HepG2 (cell line): Measurements from ENCODE around the gene RAB3D. TPM values are rescaled to one million over a fixed set of nuclear protein-coding genes. Genes with fewer than 3 reads are reported as not detected.

Experiments
- ATAC-seq: fragments of 200-7000 bp; cut with Tn5 transposase; 3 replicates; pipeline ENCODE4 v1.9.1; 2020; ENCODE audit warnings: mild to moderate bottlenecking, moderate library complexity
- BruUV-seq: library from RNA; stranded (reverse); fragments of 400-500 nt; replicated peaks from 2 replicates; lab custom pipeline; 2021; lab: Mats Ljungman, UMichigan
- CTCF ChIA-PET: fragments of 300-600 bp; formaldehyde crosslinking; extraction: SDS; loops from one replicate; lab custom pipeline; 2021; ENCODE audit warnings: low total read pairs, inconsistent platforms, low intra/inter-chr PET ratio; lab: Yijun Ruan, JAX
- POLR2A ChIA-PET: fragments of 350-600 bp; sonication (Branson Sonifier 250); formaldehyde crosslinking; loops from one replicate; lab custom pipeline; 2020; ENCODE audit warnings: antibody characterized with exemption, inconsistent platforms; lab: Yijun Ruan, JAX
- DNase-seq: peaks from one replicate; pipeline ENCODE4 v3.0.0-alpha.2; 2015; ENCODE audit warnings: low spot score
- FAIRE-seq: peaks from 3 replicates; lab custom pipeline; 2011; peaks lifted over from hg19 to GRCh38; lab: Jason Lieb, UNC
- H2AFZ ChIP-seq: one replicate; pipeline ENCODE4 v1.6.1; 2011; ENCODE audit warnings: low read length, inconsistent platforms
- H3K27ac ChIP-seq: fragments of 300-600 bp; 3 replicates; pipeline ENCODE4 v1.8.0; 2011; ENCODE audit warnings: mixed run types, mild to moderate bottlenecking, mixed read lengths, low read length, inconsistent platforms; ENCODE audit not compliant: insufficient read depth; ENCODE audit errors: extremely low read length
- H3K27me3 ChIP-seq, 2 experiments: fragments of 200-600 bp in 1 of 2; 2 replicates in 1 of 2; 3 replicates in 1 of 2; pipeline versions ENCODE4 v1.6.0 to v1.8.0; 2011; ENCODE audit warnings: low read length in 2 of 2, mild to moderate bottlenecking in 2 of 2, moderate library complexity in 2 of 2, inconsistent platforms in 1 of 2; ENCODE audit not compliant: insufficient read depth in 2 of 2, control insufficient read depth in 1 of 2
- H3K36me3 ChIP-seq, 2 experiments: fragments of 200-600 bp in 1 of 2; replicated peaks in 1 of 2; 2 replicates in 1 of 2; 3 replicates in 1 of 2; pipeline versions ENCODE4 v1.5.1 to v1.8.0; 2011; ENCODE audit warnings: low read length in 2 of 2, inconsistent platforms in 1 of 2; ENCODE audit not compliant: insufficient read depth in 2 of 2, control insufficient read depth in 1 of 2
- H3K4me1 ChIP-seq: 2 replicates; pipeline ENCODE4 v1.5.1; 2012; ENCODE audit warnings: low read length, inconsistent platforms; ENCODE audit not compliant: insufficient read depth
- H3K4me2 ChIP-seq: 2 replicates; pipeline ENCODE4 v1.6.0; 2011; ENCODE audit warnings: low read depth, low read length, inconsistent platforms
- H3K4me3 ChIP-seq, 3 experiments: fragments of 200-600 bp in 1 of 3; sonication (generic), shearing (Covaris generic) in 1 of 3; replicated peaks in 1 of 3; 2 replicates each; pipeline ENCODE4 v1.5.1; 2011 to 2016; ENCODE audit warnings: low read length in 3 of 3, inconsistent platforms in 2 of 3, low read depth in 2 of 3, mild to moderate bottlenecking in 2 of 3, control low read depth in 1 of 3, mixed read lengths in 1 of 3; ENCODE audit not compliant: insufficient read depth in 1 of 3
- H3K79me2 ChIP-seq: one replicate; pipeline ENCODE4 v1.6.1; 2011; ENCODE audit warnings: low read length, inconsistent platforms; ENCODE audit not compliant: insufficient read depth
- H3K9ac ChIP-seq: 2 replicates; pipeline ENCODE4 v1.6.0; 2011; ENCODE audit warnings: mild to moderate bottlenecking, low read depth, low read length, inconsistent platforms; ENCODE audit not compliant: insufficient read depth
- H3K9me3 ChIP-seq: 2 replicates; pipeline ENCODE4 v1.5.1; 2012; ENCODE audit warnings: mild to moderate bottlenecking, low read length
- H4K20me1 ChIP-seq: 2 replicates; pipeline ENCODE4 v1.6.0; 2011; ENCODE audit warnings: inconsistent platforms, mild to moderate bottlenecking, low read length, moderate library complexity; ENCODE audit not compliant: insufficient read depth
- ELF3 ChIP-seq: IDR thresholded peaks from 2 replicates; pipeline ENCODE4 v1.6.1; 2016; ENCODE audit warnings: missing genetic modification reagents, missing compliant biosample characterization
- IKZF4 ChIP-seq: sonication (generic); formaldehyde crosslinking; IDR thresholded peaks from 2 replicates; pipeline ENCODE4 v1.5.1; 2020; ENCODE audit warnings: borderline replicate concordance, mild to moderate bottlenecking, low read depth, missing genetic modification reagents; ENCODE audit errors: not compliant biosample characterization
- JDP2 ChIP-seq: sonication (generic); formaldehyde crosslinking; IDR thresholded peaks from 2 replicates; pipeline ENCODE4 v1.8.1; 2022; ENCODE audit warnings: missing genetic modification reagents, borderline replicate concordance
- KMT2A ChIP-seq: sonication (generic); formaldehyde crosslinking; IDR thresholded peaks from 2 replicates; pipeline ENCODE4 v1.4.0; 2020; ENCODE audit warnings: missing genetic modification reagents
- PHF21A ChIP-seq: sonication (generic); formaldehyde crosslinking; IDR thresholded peaks from 2 replicates; pipeline ENCODE4 v1.5.0; 2020; ENCODE audit warnings: mild to moderate bottlenecking, missing genetic modification reagents
- POLR2A ChIP-seq, 2 experiments: IDR thresholded peaks; 2 replicates each; pipeline ENCODE4 v1.6.1; 2011; ENCODE audit warnings: low read depth in 2 of 2, low read length in 2 of 2, mild to moderate bottlenecking in 1 of 2, moderate library complexity in 1 of 2; ENCODE audit not compliant: insufficient read depth in 1 of 2
- REL ChIP-seq: sonication (generic); formaldehyde crosslinking; conservative IDR thresholded peaks from 2 replicates; pipeline ENCODE4 v1.8.0; 2022; ENCODE audit warnings: mild to moderate bottlenecking, missing genetic modification reagents, moderate library complexity
- ZMYM4 ChIP-seq: sonication (generic); formaldehyde crosslinking; IDR thresholded peaks from 2 replicates; pipeline ENCODE4 v1.8.1; 2023; ENCODE audit warnings: mild to moderate bottlenecking, missing genetic modification reagents
- ZNF510 ChIP-seq: sonication (generic); formaldehyde crosslinking; IDR thresholded peaks from 2 replicates; pipeline ENCODE4 v1.4.0; 2020; ENCODE audit warnings: low read depth, mild to moderate bottlenecking, missing genetic modification reagents
- WGBS: methylation state at CpG from one replicate; pipeline ENCODE4 v1.1.6; 2017; ENCODE audit warnings: low lambda C conversion rate; 5-methylcytosine and 5-hydroxymethylcytosine counted together
- in situ Hi-C: cut with HindIII; loops from 2 replicates; pipeline ENCODE4 v1.10.0; 2017; ENCODE audit warnings: low pct_unique_long_range_greater_than_20kb; ENCODE audit not compliant: extremely low pct_ligation_motif_present
- intact Hi-C: fragments of 100-400 bp; cut with micrococcal nuclease; formaldehyde crosslinking; loops from one replicate; pipeline ENCODE4 v1.10.0; 2022; ENCODE audit not compliant: unreplicated experiment
- polyA plus RNA-seq, 8 experiments: library from polyadenylated mRNA; depleted of rRNA in 3 of 8; stranded (reverse) in 7 of 8; unstranded in 1 of 8; fragments of >200 nt; fragmentation: Illumina TruSeq in 4 of 8; extraction: Trizol in 4 of 8; gene quantifications; 2 replicates each; pipeline versions ENCODE4 v1.2.1 to v1.2.3, GENCODE V29; 2011 to 2016; ENCODE audit warnings: low read depth in 4 of 8, missing spikeins in 1 of 8, mixed read lengths in 1 of 8; ENCODE audit not compliant: insufficient read depth in 1 of 8
- total RNA-seq, 5 experiments: library from RNA; depleted of rRNA; stranded (reverse); fragments of >200 nt; fragmentation: Illumina TruSeq; extraction: Trizol; gene quantifications; 2 replicates each; pipeline ENCODE4 v1.2.3, GENCODE V29; 2016; ENCODE audit warnings: low read depth in 1 of 5
- TF ChIP-seq, protein P1 (sequence below): IDR thresholded peaks from 2 replicates; pipeline ENCODE4 v1.6.1; 2016; ENCODE audit warnings: low read depth, borderline replicate concordance
- TF ChIP-seq, protein P2 (sequence below): sonication (generic); formaldehyde crosslinking; IDR thresholded peaks from 2 replicates; pipeline ENCODE4 v1.4.0; 2020; ENCODE audit warnings: missing genetic modification reagents
- TF ChIP-seq, protein P3 (sequence below): IDR thresholded peaks from 2 replicates; pipeline ENCODE4 v1.4.0; 2020; ENCODE audit warnings: mild to moderate bottlenecking, missing genetic modification reagents
- TF ChIP-seq, protein P4 (sequence below), 2 experiments: fragments of 450-650 bp in 1 of 2; sonication (generic) in 1 of 2; formaldehyde crosslinking; IDR thresholded peaks; 2 replicates each; pipeline versions ENCODE4 v1.5.0 to v1.8.0; 2020 to 2022; ENCODE audit warnings: mild to moderate bottlenecking in 1 of 2, missing genetic modification reagents in 1 of 2

RAB3D gene
- total and polyA plus RNA-seq, 2 of the 13 experiments (the other 11 are each of a cell fraction or from before 2014, with no cell fraction given) = 2.0 to 16.1 TPM

DNA sequence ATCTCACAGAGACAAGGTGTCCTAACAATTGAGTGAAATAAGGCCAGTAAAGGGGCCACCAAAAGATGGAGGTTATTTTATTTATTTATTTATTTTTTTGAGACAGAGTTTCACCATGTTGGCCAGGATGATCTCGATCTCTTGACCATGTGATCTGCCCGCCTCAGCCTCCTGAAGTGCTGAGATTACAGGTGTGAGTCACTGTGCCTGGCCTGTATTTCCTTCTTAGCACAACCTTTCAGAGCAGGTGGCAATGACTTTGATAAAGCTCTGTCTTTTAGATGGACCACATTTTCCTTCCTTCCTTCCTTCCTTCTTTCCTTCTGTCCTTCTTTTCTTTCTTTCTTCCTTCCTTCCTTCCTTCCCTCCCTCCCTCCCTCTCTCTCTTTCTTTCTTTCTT, 66.2 kb downstream of the RAB3D start:
- peaks cover 37% of the 10 kb centered on the region for H3K4me1 ChIP-seq
- in situ Hi-C loops (no loop called here), intact Hi-C loops (no loop called here)
- H3K36me3 ChIP-seq = no peaks in the 10 kb centered on the region
- H3K79me2 ChIP-seq = no peaks in the 10 kb centered on the region
- 37% methylated on average over 2 of the region's 2 CpGs for WGBS
- H3K4me3 ChIP-seq = no peak overlapping the region
- H2AFZ ChIP-seq = no peak overlapping the region
- ATAC-seq (no peak), DNase-seq (no peak), FAIRE-seq (no peak)
- H3K4me2 ChIP-seq = no peak overlapping the region
- H4K20me1 ChIP-seq = no peaks in the 10 kb centered on the region
- H3K9me3 ChIP-seq = no peaks in the 10 kb centered on the region
- no TSS peak for BruUV-seq
- ChIA-PET POLR2A (no interaction called here), CTCF (no interaction called here)
- H3K9ac ChIP-seq = no peak overlapping the region
- no peak overlapping the region for H3K27ac ChIP-seq
- H3K27me3 ChIP-seq = peaks cover 0 to 2% of the 10 kb centered on the region in 2 experiments; a peak in 1 of 5 replicates
- TF ChIP-seq POLR2A (IDR thresholded peaks at IDR 0.05; ENCODE audit: insufficient read depth in 1 of 2, low read depth in 2 of 2, low read length in 2 of 2) (no peak), IKZF4 (no peak), ELF3 (CRISPR knock-in tag) (no peak), KMT2A (CRISPR knock-in tag) (no peak), REL (CRISPR knock-in tag) (no peak), ZNF510 (no peak), ZMYM4 (no peak), PHF21A (CRISPR knock-in tag) (no peak), JDP2 (CRISPR knock-in tag) (no peak)
- TF ChIP-seq, protein P1, sequence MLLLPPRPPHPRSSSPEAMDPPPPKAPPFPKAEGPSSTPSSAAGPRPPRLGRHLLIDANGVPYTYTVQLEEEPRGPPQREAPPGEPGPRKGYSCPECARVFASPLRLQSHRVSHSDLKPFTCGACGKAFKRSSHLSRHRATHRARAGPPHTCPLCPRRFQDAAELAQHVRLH (CRISPR knock-in tag) = no peak
- TF ChIP-seq, protein P2, sequence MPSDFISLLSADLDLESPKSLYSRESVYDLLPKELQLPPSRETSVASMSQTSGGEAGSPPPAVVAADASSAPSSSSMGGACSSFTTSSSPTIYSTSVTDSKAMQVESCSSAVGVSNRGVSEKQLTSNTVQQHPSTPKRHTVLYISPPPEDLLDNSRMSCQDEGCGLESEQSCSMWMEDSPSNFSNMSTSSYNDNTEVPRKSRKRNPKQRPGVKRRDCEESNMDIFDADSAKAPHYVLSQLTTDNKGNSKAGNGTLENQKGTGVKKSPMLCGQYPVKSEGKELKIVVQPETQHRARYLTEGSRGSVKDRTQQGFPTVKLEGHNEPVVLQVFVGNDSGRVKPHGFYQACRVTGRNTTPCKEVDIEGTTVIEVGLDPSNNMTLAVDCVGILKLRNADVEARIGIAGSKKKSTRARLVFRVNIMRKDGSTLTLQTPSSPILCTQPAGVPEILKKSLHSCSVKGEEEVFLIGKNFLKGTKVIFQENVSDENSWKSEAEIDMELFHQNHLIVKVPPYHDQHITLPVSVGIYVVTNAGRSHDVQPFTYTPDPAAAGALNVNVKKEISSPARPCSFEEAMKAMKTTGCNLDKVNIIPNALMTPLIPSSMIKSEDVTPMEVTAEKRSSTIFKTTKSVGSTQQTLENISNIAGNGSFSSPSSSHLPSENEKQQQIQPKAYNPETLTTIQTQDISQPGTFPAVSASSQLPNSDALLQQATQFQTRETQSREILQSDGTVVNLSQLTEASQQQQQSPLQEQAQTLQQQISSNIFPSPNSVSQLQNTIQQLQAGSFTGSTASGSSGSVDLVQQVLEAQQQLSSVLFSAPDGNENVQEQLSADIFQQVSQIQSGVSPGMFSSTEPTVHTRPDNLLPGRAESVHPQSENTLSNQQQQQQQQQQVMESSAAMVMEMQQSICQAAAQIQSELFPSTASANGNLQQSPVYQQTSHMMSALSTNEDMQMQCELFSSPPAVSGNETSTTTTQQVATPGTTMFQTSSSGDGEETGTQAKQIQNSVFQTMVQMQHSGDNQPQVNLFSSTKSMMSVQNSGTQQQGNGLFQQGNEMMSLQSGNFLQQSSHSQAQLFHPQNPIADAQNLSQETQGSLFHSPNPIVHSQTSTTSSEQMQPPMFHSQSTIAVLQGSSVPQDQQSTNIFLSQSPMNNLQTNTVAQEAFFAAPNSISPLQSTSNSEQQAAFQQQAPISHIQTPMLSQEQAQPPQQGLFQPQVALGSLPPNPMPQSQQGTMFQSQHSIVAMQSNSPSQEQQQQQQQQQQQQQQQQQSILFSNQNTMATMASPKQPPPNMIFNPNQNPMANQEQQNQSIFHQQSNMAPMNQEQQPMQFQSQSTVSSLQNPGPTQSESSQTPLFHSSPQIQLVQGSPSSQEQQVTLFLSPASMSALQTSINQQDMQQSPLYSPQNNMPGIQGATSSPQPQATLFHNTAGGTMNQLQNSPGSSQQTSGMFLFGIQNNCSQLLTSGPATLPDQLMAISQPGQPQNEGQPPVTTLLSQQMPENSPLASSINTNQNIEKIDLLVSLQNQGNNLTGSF = no peak
- TF ChIP-seq, protein P3, sequence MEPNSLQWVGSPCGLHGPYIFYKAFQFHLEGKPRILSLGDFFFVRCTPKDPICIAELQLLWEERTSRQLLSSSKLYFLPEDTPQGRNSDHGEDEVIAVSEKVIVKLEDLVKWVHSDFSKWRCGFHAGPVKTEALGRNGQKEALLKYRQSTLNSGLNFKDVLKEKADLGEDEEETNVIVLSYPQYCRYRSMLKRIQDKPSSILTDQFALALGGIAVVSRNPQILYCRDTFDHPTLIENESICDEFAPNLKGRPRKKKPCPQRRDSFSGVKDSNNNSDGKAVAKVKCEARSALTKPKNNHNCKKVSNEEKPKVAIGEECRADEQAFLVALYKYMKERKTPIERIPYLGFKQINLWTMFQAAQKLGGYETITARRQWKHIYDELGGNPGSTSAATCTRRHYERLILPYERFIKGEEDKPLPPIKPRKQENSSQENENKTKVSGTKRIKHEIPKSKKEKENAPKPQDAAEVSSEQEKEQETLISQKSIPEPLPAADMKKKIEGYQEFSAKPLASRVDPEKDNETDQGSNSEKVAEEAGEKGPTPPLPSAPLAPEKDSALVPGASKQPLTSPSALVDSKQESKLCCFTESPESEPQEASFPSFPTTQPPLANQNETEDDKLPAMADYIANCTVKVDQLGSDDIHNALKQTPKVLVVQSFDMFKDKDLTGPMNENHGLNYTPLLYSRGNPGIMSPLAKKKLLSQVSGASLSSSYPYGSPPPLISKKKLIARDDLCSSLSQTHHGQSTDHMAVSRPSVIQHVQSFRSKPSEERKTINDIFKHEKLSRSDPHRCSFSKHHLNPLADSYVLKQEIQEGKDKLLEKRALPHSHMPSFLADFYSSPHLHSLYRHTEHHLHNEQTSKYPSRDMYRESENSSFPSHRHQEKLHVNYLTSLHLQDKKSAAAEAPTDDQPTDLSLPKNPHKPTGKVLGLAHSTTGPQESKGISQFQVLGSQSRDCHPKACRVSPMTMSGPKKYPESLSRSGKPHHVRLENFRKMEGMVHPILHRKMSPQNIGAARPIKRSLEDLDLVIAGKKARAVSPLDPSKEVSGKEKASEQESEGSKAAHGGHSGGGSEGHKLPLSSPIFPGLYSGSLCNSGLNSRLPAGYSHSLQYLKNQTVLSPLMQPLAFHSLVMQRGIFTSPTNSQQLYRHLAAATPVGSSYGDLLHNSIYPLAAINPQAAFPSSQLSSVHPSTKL = no peak
- TF ChIP-seq, protein P4, sequence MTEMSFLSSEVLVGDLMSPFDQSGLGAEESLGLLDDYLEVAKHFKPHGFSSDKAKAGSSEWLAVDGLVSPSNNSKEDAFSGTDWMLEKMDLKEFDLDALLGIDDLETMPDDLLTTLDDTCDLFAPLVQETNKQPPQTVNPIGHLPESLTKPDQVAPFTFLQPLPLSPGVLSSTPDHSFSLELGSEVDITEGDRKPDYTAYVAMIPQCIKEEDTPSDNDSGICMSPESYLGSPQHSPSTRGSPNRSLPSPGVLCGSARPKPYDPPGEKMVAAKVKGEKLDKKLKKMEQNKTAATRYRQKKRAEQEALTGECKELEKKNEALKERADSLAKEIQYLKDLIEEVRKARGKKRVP (CRISPR knock-in tag; IDR thresholded peaks at IDR 0.05) = no peak
